HG03135 (cell line): ENCODE measurements around the gene EIF1B.
"Not testable (repeated sequence)": the region's sequence is repeated elsewhere in the genome, so short reads cannot be mapped to it uniquely, and the experiment has no call there.

Experiments used
- ATAC-seq: cut with Tn5 transposase; IDR thresholded peaks from one replicate; pipeline ENCODE4 v1.9.1; 2021; ENCODE audit warnings: mild to moderate bottlenecking, moderate library complexity; ENCODE audit not compliant: unreplicated experiment

EIF1B gene

DNA sequence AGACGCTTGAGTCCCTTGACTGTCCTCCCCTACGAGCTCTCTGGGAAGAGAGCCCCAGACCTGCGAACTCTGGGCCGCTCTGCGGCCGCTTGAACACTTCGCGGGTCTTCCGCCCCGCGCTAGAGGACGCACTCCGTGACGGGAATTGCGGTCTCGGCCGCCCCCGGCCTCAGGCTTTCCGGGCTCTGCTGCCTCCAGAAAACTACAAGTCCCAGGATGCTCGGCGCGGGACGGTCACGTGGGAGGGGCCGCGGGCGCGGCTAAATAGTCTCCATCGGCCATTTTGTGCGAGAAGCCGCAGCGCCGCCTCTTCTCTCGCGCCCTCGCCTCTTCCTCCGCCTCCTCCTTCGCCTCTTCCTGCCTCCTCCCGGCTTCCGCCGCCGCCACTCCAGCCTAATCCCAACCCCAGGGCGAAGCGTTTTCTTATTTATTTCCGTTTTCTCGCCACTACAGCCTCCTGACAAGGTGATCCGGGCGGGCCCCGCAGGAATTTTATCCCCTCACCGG lies at the start of gene EIF1B:
TSS of gene EIF1B (plus strand) at position 290 of the 507 bp plus-strand sequence. CDS start 235 bp downstream, outside the sequence.
- ATAC-seq, result peak; percentile 95

DNA sequence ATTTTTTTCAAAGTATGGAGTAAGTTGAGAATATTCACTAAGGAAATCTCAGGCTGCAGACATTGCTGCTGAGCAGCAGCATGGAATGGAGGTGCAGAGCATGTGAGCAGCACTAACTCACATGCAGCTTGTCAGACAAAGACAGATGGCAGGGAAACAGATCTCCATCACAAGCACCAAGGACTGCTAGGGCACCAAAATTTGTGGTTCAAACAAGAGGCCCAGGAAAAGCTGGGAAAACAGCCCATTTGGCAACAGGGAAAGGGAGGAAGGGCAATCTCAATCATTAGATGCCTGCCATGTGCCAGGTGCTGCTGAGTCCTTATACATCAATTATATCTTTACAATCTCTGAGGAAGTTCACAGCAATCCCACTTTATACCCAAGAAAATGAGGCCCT lies 47.2 kb upstream of the EIF1B start:
- ATAC-seq, result no peak

DNA sequence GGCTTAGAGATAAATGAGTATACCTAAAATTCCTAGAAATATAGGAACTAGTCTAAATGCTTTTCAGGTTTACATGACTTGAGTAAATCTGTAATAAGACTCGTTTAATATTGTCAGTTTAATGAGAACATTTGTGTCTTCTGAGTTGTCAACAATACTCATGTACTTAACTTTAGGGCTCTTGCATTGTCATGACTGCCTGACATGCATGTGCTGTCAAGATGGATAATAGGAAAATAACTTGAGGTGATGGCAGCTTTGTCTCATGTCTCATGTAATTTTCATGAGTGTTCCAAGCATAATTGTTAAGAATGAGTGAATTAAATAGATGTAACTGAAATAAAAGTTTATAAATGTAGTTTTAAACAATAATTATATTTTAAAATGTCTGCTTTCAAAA lies 45.1 kb upstream of the EIF1B start:
- ATAC-seq, result no peak

DNA sequence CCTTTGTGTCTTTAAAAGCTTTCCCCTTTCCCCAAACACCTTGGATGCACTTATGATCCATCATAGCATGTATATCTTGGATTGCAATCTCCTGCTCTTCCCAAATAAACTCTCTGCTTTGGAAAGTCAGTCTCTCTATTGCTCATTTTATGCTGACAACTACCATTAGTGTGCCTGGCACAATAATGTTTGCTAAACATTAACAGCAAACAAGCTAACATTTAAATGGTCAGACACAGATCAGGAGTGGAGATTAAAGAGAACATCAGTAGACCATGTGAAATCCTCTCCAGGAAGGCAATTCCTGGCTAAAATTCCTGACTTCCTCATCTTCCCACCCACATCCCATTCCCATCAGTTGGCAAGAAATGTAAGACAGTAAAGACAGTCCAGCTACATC lies 44.3 kb upstream of the EIF1B start:
- ATAC-seq, result no peak

DNA sequence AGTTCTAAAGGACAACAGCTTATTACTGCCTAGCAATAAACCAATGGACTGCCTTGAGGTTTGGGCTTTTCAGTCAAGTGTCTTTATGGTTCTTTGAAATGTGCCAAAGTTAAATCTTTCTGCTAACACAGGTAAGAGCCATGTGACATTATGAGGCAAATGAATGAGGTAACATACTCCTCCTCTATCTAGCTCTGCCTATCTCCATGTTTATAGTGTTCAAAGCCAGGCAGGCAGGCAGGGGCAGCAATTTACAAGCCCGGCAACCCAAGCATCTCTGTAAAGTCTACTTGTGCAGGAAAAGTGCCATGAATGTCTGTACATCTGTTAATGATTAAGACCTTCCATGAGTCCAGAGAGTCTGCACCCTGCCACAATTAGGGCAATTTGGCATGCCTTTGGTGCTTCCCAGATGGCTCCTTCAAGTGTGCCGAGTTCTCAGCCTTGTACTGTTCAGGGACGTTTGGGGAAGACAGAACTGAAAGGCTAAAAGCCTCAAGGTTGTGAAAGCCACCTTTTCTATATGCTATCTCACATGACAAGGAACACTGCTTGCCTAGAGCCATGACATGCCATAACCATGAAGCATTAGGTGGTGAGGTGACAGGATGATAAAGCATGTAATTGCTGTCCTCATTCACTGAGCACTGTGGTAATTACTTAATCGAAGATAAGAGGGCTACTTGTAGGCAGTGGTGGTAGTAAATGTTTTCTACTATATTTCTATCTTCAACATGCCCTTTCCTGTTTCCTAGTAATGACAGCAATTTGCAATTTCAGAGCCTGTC lies 41.4 kb upstream of the EIF1B start:
- ATAC-seq, result no peak

DNA sequence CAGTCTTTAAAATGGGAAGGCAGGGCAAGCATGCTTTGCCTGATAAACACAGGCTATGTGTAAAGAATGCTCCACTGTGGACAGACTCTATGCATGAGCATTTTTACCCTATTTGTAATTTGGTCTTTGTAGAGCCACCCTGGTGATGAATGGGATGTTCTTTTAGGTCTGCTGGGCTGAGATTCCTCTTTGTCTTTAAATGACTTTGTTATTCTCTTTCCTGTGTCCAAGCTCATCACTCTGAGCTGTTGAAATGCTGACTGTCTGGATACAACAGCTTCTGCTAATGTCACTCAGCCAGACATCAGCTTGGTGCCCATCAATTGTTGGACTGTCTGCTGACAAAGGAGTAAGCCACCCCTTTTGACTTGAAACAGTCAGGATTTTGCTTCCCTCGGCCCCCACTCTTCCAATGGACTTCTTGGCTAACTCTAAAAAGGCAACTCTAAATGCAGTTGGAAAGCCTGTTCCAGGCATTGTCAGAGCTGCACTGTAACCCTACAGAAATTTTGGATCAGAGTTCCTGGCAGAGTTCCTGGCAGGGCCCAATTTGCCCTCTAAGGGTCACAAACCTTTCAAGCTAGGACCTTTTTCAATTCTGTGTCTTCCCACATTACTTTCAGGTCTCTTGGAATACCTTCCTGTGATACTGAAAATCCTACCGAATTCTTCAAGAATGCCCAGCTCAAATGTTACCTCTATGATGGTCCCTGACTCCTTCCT lies 40.5 kb upstream of the EIF1B start:
- ATAC-seq, result no peak

DNA sequence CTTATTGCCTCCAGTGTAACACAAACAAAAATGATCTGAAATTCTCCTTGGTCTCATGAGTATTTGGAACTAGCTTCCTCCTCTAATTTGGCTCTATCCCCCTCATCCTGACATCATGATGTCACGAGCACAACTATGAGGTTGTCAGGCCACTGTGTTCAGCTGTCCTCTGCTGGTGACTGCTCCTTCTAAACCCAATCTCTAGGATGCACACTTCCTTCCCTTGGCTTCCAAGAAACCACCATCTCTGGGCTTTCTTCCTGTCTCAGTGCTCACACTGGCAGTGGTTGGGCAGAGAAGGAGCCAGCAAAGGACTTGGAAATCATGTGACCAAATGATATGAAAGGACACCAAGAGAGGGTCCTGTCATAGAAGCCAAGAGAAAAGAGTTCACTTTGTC lies 30.7 kb upstream of the EIF1B start:
- ATAC-seq, result no peak

DNA sequence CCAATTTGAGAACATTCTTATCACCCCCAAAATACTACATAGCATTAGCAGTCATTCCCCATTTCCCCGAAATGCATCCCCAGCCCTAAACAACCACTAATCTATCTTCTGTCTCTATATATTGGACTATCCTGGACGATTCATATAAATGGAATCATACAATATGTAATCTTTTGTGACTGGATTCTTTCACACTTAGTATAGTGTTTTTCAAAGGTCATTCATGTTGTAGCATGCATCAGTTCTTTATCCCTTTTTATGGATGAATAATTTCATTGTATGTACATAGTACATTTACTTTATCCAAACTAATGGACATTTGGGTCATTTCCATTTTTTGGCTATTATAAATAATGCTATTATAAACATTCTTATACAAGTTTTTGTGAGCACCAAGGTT lies 27.5 kb upstream of the EIF1B start:
- ATAC-seq, result no peak

DNA sequence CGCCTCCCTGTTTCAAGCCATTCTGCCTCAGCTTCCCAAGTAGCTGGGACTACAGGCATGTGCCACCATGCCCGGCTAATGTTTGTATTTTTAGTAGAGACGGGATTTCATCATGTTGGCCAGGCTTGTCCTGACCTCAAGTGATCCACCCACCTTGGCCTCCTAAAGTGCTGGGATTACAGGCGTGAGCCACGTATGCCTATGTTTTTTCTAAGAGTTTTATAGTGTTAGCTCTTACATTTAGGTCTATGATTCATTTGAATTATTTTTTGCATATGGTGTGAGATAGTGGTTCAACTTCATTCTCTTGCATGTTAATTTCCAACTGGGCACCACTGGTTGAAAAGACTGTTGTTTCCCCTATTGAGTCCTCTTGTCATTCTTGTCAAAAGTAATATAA lies 26.4 kb upstream of the EIF1B start:
- not testable (repeated sequence) for ATAC-seq

DNA sequence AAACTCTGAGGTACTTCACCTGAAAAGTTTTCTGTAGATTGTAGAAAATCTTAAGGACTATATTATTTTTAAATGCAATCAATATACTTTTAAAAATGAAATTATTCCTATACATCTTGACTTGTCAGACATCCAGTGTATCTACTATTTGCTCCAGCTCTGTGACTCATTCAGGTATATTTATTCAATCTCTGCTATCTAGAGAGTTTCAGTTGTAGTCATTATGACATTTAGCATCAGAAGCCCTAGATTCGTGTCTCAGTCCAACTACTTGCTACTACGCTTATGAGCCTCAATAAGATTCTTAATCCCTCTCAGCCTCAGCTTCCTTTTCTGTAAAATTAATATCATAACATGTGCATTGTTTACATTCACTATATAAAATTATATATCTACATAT lies 22.3 kb upstream of the EIF1B start:
- ATAC-seq, result no peak

DNA sequence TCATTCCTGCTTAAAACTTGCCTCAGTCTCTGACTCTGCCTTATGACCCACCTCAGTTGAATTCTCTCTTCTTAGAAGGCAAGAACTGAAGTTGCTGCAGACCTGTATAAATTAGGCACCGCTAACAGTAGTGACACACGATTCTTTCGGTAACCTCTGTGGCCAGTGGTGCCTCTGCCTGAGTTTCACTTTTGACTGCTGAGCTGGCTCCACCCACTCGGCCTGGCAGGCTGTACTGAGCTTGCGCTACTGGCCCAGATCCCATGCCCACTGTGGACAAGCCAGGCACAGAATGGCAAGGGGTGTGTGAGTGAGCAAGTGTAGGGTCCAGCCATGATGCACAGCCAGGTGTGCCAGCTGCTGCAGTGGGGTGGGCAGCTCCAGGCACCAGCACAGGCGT lies 19.1 kb upstream of the EIF1B start:
- no peak for ATAC-seq

DNA sequence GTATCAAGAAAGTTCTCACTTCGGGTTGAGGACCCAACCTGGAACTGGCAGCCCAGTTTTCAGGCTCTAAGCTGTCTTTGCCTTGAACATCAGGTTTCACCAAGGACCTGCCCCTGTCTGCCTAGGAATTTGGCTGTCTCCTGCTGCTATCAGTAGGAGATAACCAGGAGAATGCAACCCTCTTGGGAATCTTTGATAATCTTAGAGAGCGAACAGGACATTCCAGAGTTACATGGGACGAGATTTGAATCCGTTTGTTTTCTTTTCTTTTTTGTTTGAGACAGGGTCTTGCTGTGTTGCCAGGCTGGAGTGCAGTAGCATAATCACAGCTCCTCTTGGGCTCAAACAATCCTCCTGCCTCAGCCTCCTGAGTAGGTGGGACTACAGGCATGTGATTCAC lies 18.0 kb upstream of the EIF1B start:
- no peak for ATAC-seq

DNA sequence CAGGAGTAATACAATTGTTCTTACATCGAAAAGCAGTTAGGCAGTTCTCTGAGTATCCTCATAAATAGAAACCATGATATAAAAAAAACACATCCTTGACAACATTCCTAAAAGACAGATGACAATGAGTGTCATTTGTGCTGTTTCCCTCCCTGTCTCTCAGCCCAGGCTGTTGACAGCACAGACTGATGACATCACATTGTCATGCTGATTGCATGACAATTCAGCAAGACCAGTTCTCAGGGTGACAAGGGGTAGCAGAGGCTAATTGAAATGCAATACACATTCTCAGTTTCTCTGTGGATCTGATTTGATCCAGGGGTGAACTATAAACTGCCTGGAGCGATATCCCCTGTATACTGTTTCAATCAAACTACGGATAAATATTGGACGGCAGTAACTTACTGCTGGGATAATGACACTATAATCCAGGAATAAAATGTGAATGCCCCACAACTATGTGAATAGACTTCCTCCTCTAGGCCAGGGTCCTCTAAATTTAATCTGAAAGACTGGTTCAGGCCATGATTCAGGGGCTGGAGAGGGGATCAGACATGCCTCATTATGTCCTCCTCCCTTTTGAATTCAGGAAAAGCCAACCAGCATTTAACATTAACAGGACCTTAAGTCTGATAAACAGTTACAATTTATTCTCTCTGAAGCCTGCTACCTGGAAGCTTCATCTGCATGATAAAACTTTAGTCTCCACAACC lies 16.7 kb upstream of the EIF1B start:
- ATAC-seq, result no peak

DNA sequence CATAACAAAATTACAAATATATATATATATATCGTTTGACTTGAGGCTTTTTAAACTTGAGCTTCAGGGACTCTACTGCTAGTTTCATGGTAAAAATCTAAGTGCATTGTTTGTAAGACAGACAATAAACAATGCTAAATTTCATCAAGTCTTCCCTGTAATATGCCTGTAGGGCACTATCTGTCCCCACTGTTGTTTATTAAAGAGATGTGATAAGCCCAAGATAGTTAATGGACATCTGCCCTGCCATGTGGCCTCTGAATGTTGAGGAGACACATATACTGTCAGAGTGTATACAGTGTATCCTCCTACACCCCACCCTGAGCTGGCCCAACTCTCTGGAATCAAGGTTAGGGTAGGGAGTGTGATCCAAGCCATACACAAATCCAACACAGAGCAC lies 15.1 kb upstream of the EIF1B start:
- no peak for ATAC-seq

DNA sequence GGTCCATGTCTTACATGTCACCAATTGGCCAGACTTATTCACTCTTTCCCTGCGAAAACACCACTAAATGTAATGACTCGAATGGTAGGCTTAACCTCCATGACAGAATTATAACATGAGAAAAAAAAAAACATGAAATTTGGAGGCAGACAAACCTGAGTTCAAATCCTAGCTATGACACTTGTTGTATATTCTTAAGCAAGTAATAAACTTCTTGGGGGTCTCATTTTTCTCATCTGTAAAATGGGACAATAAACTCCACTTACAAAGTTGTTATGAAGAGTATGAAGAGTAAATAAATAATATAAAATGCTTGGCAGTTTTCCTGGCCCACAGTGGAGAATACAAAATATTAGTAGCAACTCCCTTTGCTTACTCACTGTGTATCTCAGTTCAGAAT lies 11.4 kb upstream of the EIF1B start:
- no peak for ATAC-seq

DNA sequence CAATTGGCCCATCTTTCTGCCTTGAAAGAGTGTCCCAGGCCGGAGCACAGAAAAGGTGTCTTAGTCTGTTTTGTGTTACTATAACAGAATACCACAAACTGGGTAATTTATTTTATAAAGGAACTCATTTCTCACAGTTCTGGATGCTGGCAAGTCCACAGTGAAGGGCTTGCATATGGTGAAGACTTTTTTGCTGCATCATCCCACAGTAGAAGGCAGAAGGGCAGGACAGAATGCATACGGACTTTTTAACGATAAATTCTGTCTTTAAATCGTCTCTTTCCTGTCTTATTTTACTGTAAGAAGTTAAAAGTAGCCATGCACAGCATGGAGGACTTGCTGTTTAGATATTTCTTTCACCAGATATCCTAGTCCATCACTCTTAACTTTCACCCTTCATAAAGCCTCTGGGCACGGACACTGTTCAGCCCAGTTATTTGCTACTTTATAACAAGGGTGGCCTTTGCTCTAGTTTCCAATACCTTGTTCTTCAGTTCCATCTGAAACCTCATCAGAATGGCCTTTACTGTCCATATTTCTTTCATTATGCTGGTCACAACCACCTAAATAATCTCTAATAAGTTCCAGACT lies 10.3 kb upstream of the EIF1B start:
- ATAC-seq, result no peak

DNA sequence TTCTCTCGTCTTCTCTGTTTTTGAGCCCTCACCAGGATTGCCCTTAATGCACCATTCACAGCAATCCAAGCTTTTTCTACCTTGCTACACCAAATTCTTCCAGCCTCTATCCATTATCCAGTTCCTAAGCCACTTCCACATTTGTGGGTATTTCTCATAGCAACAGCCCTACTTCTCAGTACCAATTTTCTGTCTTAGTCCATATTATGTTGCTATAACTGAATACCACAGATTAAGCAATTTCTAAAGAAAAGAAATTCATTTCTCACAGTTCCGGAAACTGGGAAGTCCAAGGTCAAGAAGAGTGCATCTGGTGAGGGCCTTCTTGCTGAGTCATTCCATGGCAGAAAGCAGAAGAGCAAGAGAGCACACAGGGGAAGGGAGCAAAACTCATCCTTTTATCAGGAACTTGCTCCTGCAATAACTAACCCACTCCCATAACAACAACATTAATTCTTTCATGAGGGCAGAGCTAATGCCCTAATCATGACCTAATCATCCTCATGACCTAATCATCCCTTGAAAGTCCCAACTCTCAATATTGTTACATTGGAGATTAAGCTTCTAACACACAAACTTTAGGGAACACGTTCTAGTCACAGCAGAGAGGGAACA lies 9.7 kb upstream of the EIF1B start:
- ATAC-seq, result no peak

DNA sequence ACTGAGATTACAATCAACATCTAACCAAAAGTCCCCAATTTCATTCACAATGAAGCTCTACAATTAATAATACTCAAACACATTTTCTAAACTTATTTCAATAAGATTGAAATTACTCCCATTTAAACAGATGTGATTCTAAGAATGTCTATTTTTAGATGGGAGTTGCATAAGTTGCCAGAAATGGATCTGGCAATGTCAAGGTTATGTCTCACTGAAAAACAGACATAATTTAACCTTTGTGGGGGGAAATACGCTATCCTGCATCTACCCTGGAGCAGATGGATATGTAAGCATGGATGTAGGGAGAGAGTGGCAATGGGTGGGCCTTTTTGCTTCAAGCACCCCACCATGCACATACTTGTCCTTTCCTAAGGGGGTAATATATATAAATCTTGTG lies 6.7 kb upstream of the EIF1B start:
- ATAC-seq, result no peak

DNA sequence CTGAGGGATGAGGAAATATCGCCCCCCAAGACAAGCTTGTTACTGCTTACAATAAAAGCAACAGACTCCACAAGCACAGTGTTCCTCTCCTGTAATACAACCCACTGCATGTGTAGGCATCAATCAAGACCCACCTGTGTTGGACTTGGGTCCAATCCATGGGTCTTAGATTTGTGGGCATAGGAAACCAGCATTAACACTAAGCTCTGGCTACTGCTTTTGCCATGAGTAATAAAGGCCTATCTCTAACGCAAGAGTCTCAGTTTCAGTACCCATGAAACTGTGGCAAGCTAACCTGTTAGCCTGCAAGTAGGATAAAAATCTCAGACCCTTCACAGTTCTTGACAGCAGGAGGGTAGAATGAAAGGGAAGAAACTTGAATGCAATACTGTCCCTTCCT lies 5.2 kb upstream of the EIF1B start:
- ATAC-seq, result no peak

DNA sequence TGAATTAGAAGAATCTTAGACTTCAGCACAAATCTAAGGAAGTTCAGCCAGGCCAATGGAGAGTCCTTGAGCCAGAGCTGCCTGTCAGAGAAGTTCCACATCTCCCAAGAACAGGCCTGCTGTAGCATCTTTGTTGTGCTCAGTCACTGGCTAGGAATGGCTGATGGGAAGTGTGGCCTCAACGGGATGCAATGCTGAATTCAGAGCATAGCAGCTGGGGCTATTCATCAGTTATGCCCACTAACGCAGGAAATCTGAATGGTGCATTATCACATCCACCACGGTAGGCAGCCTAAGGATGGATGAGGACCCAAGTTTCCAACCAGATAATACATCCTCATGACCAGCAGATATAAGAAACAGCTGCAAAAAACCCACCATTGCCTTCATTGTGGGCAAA lies 3.2 kb upstream of the EIF1B start:
- ATAC-seq, result no peak

DNA sequence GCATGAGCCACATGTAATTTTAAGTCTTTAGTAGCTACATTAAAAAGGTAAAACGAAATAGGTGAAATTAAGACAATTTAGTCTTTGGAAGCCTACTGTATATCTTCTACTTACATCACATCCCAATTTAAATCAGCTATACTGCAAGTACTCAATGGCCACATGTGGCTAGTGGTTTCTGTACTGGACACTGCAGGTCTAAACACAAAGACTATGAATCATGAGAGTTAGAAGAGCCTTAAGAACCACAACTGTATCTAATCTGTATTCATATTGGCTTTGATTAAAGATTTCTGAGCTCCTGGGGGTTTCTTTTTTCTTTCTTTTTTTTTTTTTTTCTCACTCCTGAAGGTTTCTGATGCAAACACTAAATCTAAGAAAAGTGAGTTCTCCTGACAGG lies 2.3 kb upstream of the EIF1B start:
- ATAC-seq, result no peak
